Measurements from ENCODE around the gene CIPC.

Gene CIPC, protein sequence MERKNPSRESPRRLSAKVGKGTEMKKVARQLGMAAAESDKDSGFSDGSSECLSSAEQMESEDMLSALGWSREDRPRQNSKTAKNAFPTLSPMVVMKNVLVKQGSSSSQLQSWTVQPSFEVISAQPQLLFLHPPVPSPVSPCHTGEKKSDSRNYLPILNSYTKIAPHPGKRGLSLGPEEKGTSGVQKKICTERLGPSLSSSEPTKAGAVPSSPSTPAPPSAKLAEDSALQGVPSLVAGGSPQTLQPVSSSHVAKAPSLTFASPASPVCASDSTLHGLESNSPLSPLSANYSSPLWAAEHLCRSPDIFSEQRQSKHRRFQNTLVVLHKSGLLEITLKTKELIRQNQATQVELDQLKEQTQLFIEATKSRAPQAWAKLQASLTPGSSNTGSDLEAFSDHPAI

DNA sequence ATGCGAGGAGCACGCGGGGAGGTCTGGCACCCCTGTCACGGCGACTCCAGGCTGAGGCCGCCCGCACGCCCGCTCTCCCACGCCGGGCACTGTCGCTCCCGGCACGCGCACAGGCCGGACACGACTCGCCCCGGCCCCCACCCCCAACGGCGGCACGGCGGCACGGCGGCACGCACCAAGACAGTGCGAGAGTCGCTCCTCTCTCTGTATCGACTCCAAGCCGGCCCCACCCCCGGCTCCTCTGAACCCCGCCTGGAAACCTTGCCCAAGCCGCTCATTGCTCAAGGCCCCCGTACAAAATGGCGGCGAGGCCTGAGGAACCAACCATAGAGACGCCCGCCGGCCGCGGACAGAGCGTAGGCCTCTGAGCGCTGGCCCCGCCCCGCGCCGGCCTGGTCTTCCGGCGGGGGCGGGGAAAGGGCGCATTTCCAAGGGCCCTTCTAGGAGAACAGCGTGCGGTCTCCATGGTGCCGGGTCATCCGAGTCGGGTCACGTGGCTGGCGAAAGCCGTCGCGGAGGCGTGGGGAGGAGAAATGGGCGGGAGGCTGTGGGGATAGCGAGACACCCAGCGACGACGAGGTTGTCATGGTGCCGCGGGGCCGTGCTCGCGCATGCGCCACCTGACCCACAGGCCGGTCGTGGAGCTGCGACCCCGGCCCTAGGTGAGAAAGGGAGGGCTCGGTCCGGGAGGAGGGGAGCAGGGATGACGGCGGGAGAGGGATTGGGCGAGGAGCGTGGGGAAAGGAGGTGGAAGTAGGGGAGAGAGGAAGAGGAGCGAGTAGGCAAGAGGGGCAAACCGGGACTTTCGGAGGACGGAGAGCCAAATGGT lies at the start of gene CIPC:
Gene CIPC (plus strand): TSS at position 559 of the 829 bp plus-strand sequence. CDS start 7,451 bp downstream, outside the sequence.
- DNase-seq (ENCODE audit: low read depth in 2 of 2) = peak; percentile 98 to 99

DNA sequence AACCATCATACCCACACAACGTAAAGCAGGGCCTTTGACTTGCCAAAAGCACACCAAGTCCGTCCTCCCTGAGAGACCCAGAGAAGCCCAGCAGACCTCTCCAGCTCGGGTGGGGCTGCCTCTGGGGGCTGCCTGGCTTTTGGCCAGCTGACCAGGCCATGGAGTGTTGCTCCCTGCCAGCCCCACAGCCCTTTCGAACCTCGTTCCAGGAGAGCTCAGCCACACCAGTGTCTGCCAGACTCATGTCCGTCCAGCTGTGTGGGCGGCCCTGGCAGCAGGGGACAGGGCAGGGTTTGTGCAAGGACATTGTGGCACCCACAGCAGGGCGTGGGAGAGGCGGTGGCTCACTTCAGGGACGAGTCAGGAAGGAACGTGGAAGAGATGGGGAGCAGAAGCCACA lies 46.9 kb upstream of the CIPC start:
- no peak for DNase-seq (ENCODE audit: low read depth in 2 of 2)

- no peak for DNase-seq (ENCODE audit: low read depth in 2 of 2)
These were observed 45.6 kb upstream of the CIPC start for GRCh38 chr14:77052281-77053044.

- peak; percentile 67 to 75 for DNase-seq (ENCODE audit: low read depth in 2 of 2)
These were observed 44.8 kb upstream of the CIPC start for GRCh38 chr14:77053046-77053841.

DNA sequence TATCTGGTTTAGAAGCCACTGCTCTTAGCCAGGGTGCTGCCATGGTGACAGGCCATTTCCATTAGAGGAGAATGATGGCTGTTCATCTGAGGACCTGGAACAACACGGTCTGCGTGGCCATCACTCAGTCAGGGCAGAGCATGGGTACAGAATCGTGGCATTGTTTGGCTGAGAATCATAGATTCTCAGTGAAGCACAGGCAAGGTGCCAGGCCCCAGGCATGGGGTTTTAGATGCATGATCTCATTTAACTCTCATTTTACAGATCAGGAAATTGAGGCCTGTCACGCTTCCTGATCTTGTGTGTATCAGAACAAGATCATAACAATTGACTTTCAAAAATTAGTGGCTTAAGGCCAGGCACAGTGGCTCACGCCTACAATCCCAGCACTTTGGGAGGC lies 42.8 kb upstream of the CIPC start:
- no peak for DNase-seq (ENCODE audit: low read depth in 2 of 2)

- DNase-seq (ENCODE audit: low read depth in 2 of 2) = no peak
These were observed 42.1 kb upstream of the CIPC start for GRCh38 chr14:77055981-77056380.

GRCh38 chr14:77058117-77058516 lies 39.9 kb upstream of the CIPC start:
- no peak for DNase-seq (ENCODE audit: low read depth in 2 of 2)

- DNase-seq (ENCODE audit: low read depth in 2 of 2) = no peak
These were observed 39.3 kb upstream of the CIPC start for GRCh38 chr14:77058785-77059184.

GRCh38 chr14:77059276-77059915 lies 38.7 kb upstream of the CIPC start:
- DNase-seq (ENCODE audit: low read depth in 2 of 2) = no peak

- no peak for DNase-seq (ENCODE audit: low read depth in 2 of 2)
These were observed 36.3 kb upstream of the CIPC start for GRCh38 chr14:77061630-77062257.

DNA sequence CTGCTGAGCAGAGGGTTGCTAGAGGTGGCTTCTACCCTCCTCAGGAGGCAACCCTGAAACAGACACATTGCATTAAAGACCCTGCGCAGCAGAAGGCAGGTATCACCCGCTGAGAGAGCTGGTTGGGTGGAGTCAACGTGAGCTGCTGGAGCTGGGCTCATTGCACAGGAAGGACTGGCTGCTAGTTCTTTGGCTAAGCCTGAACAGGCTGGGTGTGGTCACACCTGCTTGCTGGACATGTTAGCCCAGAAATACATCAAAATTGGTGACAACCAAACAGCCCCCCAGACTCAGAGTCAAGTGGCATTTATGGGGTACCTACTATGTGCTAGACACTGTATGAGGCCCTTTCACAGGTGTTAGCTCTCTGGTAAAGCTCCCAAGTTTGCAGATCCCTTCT lies 35.8 kb upstream of the CIPC start:
- no peak for DNase-seq (ENCODE audit: low read depth in 2 of 2)

DNA sequence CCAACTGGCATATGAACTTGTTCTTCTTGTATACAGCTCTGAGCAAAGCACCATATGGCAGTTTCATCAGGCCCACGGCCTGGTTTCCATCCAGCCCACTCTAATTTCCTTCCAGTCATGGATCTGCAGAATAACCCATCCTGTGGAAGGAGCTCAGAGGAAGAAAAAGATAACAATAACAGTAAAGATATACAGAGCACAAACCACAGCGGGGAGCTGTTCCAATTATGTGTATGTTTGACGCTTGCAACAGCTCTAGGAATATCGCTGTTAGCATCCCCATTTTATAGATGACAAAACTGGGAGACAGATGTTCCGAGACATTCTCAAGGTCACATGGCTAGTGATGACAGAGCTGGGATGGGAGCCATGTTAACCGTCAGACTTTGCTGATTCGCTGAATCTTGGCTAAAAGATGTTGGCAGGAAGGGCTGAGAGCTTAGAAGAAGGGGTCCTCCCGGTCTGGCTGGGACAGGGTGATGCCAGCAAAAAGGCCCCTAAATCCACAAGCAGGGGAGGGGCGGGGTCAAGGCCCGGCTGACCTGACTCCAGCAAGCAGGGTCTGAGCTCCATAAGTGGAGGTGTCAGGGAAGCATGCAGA lies 34.4 kb upstream of the CIPC start:
- no peak for DNase-seq (ENCODE audit: low read depth in 2 of 2)

DNA sequence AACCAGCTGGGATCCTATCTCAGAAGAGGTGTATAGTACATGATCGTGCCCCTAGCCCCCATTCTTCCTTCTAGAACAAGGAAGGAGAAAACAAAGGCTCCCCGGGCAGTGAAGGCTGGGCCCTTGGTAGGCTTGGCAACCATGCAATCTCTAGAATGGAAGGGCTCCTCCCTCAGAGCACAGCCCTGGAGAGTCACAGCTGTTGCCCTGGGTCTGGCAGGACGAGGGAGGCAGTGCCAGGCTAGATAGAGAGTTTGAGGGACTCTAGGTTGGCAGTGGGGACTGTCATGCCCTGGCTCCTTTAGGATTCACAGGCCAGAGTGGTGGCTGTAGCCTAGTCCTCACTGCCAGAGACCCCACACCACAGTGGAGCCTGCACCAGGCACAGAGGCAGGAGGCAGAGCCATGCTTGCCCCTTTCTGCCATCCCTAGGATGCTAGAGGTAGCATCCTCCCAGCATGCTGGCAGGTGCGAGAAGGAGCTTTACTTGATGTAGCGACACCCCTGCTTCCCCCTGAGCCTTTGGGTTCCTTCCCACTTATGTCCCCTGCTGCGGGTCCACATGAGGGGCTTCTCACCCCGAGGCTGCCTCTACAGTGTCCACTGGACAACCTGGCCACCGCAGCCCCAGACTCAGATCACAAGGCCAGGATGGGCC lies 33.4 kb upstream of the CIPC start:
- DNase-seq (ENCODE audit: low read depth in 2 of 2) = no peak

GRCh38 chr14:77065851-77066577 lies 32.0 kb upstream of the CIPC start:
- DNase-seq (ENCODE audit: low read depth in 2 of 2) = no peak

GRCh38 chr14:77066578-77067172 lies 31.4 kb upstream of the CIPC start:
- DNase-seq (ENCODE audit: low read depth in 2 of 2) = no peak

- DNase-seq (ENCODE audit: low read depth in 2 of 2) = peak; percentile 21 to 32
These were observed 30.2 kb upstream of the CIPC start for GRCh38 chr14:77067632-77068516.

- no peak for DNase-seq (ENCODE audit: low read depth in 2 of 2)
These were observed 29.4 kb upstream of the CIPC start for GRCh38 chr14:77068517-77069200.

Data from stimulated activated CD8-positive, alpha-beta memory T cell treated with anti-CD3 and anti-CD28 coated beads, Interleukin-15, amount 100 ng/mL, for 48 hours (primary cell).